Astrocyte (in vitro differentiated cells and primary cell): ENCODE data around the gene ATP6V1B1. TPM values are rescaled to one million over a fixed set of nuclear protein-coding genes. Genes with fewer than 3 reads are reported as not detected.

Source experiments
- DNase-seq: peaks from one replicate; pipeline ENCODE4 v3.0.0-alpha.2; 2010; ENCODE audit warnings: low read depth
- FAIRE-seq: peaks from 2 replicates; lab custom pipeline; 2011; peaks lifted over from hg19 to GRCh38; lab: Jason Lieb, UNC
- H2AFZ ChIP-seq: 2 replicates; pipeline ENCODE4 v1.6.0; 2012; ENCODE audit warnings: low read depth, low read length, inconsistent platforms
- H3K27ac ChIP-seq: 2 replicates; pipeline ENCODE4 v1.5.1; 2011; ENCODE audit warnings: low read depth, low read length, inconsistent platforms
- H3K27me3 ChIP-seq: 2 replicates; pipeline ENCODE4 v1.6.0; 2011; ENCODE audit warnings: low read length, inconsistent platforms; ENCODE audit not compliant: insufficient read depth
- H3K36me3 ChIP-seq: 2 replicates; pipeline ENCODE4 v1.5.1; 2011; ENCODE audit warnings: low read length, inconsistent platforms; ENCODE audit not compliant: insufficient read depth
- H3K4me1 ChIP-seq: 2 replicates; pipeline ENCODE4 v1.5.1; 2011; ENCODE audit warnings: low read length, inconsistent platforms; ENCODE audit not compliant: insufficient read depth
- H3K4me2 ChIP-seq: 2 replicates; pipeline ENCODE4 v1.6.0; 2012; ENCODE audit warnings: low read length, inconsistent platforms
- H3K4me3 ChIP-seq: 2 replicates; pipeline ENCODE4 v1.5.1; 2011; ENCODE audit warnings: low read depth, mild to moderate bottlenecking, low read length, inconsistent platforms; ENCODE audit not compliant: insufficient read depth
- H3K79me2 ChIP-seq: 2 replicates; pipeline ENCODE4 v1.6.0; 2012; ENCODE audit warnings: mild to moderate bottlenecking, low read length, inconsistent platforms; ENCODE audit not compliant: insufficient read depth
- H3K9ac ChIP-seq: 2 replicates; pipeline ENCODE4 v1.6.0; 2012; ENCODE audit warnings: mild to moderate bottlenecking, low read length, inconsistent platforms
- H3K9me3 ChIP-seq: 2 replicates; pipeline ENCODE4 v1.5.1; 2012; ENCODE audit warnings: low read depth, mild to moderate bottlenecking, low read length, inconsistent platforms; ENCODE audit not compliant: insufficient read depth
- H4K20me1 ChIP-seq: 2 replicates; pipeline ENCODE4 v1.6.0; 2012; ENCODE audit warnings: low read length, inconsistent platforms; ENCODE audit not compliant: insufficient read depth
- H3K27ac Mint-ChIP-seq: one replicate; pipeline ENCODE4 v1.8.0; 2021; ENCODE audit warnings: mild to moderate bottlenecking, mixed read lengths; ENCODE audit not compliant: unreplicated experiment
- H3K27me3 Mint-ChIP-seq: one replicate; pipeline ENCODE4 v1.8.0; 2021; ENCODE audit warnings: low read depth, mixed read lengths; ENCODE audit not compliant: unreplicated experiment
- H3K36me3 Mint-ChIP-seq: one replicate; pipeline ENCODE4 v1.8.0; 2021; ENCODE audit warnings: low read depth, mixed read lengths; ENCODE audit not compliant: unreplicated experiment
- H3K4me1 Mint-ChIP-seq: one replicate; pipeline ENCODE4 v1.8.0; 2021; ENCODE audit warnings: low read depth, mixed read lengths; ENCODE audit not compliant: unreplicated experiment
- H3K4me3 Mint-ChIP-seq: one replicate; pipeline ENCODE4 v1.8.0; 2021; ENCODE audit warnings: mild to moderate bottlenecking, moderate library complexity, mixed read lengths; ENCODE audit not compliant: unreplicated experiment
- H3K9me3 Mint-ChIP-seq: one replicate; pipeline ENCODE4 v1.8.0; 2021; ENCODE audit warnings: mild to moderate bottlenecking, mixed read lengths; ENCODE audit not compliant: unreplicated experiment
- EZH2 ChIP-seq: IDR thresholded peaks from 2 replicates; pipeline ENCODE4 v1.6.1; 2012; ENCODE audit warnings: mild to moderate bottlenecking, low read length, inconsistent platforms; ENCODE audit not compliant: insufficient read depth
- total RNA-seq: library from RNA; stranded (reverse); gene quantifications from 2 replicates; pipeline ENCODE4 v1.2.1, GENCODE V29; 2021
- TF ChIP-seq, protein P1 (sequence below): IDR thresholded peaks from 2 replicates; pipeline ENCODE4 v1.5.1; 2011; ENCODE audit warnings: low read depth, mild to moderate bottlenecking, inconsistent platforms, low read length, moderate library complexity; ENCODE audit not compliant: insufficient read depth

Gene ATP6V1B1
- total RNA-seq, 1 donor from 2014 or later: not detected

DNA sequence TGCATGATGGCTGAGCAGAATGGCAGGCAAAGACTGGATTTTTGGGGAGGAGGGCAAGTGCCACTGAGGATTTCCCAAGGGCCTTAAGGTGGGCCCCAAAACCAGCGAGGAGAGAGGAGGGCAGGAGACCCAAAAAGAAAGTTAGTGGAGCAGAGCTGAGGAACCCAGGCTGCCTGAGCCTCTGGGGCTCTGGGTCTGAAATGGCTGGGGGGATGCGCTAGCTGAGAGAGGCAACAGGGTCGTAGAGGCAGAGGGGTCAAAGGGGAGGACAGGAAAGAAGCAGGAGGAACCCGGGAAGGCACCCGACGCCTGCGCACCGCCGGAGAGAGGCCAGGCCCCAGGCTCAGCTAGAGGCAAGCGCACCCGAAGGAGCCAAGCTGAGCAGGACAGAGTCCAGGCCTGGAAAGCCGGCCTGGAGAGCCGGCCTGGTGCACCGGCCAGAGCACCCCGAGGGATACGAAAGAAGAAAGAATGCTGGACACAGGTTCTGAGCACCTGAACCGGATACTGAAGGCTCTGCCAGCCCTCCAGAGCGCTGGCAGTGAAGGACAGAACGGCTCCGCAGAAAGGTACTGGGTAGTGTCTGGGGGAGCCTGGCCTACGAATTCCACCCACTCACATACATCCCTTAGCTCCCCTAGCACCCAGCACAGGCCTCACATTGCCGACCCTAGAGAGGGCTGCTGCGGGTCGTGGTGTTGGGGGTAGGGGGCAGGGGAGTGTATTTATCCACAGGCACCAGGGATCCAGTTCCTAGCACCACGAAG is 39.5 kb upstream of the ATP6V1B1 start:
- Histone ChIP-seq H3K27ac (no peak overlapping the region), H3K36me3 (no peaks in the 10 kb centered on the region), H3K79me2 (no peaks in the 10 kb centered on the region), H3K4me1 (peaks cover 3% of the 10 kb centered on the region), H3K27me3 (peaks cover 85% of the 10 kb centered on the region), H4K20me1 (peaks cover 10% of the 10 kb centered on the region), H3K4me3 (no peak overlapping the region), H3K9me3 (no peaks in the 10 kb centered on the region), H2AFZ (no peak overlapping the region), H3K4me2 (no peak overlapping the region), H3K9ac (no peak overlapping the region)
- Mint-ChIP-seq H3K36me3 (no peaks in the 10 kb centered on the region), H3K4me3 (no peak overlapping the region), H3K9me3 (peaks cover 8% of the 10 kb centered on the region), H3K27ac (no peak overlapping the region), H3K4me1 (no peaks in the 10 kb centered on the region), H3K27me3 (peaks cover 88% of the 10 kb centered on the region)
- DNase-seq: no peak
- TF ChIP-seq EZH2: peak; percentile 55
- TF ChIP-seq, protein P1, sequence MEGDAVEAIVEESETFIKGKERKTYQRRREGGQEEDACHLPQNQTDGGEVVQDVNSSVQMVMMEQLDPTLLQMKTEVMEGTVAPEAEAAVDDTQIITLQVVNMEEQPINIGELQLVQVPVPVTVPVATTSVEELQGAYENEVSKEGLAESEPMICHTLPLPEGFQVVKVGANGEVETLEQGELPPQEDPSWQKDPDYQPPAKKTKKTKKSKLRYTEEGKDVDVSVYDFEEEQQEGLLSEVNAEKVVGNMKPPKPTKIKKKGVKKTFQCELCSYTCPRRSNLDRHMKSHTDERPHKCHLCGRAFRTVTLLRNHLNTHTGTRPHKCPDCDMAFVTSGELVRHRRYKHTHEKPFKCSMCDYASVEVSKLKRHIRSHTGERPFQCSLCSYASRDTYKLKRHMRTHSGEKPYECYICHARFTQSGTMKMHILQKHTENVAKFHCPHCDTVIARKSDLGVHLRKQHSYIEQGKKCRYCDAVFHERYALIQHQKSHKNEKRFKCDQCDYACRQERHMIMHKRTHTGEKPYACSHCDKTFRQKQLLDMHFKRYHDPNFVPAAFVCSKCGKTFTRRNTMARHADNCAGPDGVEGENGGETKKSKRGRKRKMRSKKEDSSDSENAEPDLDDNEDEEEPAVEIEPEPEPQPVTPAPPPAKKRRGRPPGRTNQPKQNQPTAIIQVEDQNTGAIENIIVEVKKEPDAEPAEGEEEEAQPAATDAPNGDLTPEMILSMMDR: no peak
- no peak for FAIRE-seq

DNA sequence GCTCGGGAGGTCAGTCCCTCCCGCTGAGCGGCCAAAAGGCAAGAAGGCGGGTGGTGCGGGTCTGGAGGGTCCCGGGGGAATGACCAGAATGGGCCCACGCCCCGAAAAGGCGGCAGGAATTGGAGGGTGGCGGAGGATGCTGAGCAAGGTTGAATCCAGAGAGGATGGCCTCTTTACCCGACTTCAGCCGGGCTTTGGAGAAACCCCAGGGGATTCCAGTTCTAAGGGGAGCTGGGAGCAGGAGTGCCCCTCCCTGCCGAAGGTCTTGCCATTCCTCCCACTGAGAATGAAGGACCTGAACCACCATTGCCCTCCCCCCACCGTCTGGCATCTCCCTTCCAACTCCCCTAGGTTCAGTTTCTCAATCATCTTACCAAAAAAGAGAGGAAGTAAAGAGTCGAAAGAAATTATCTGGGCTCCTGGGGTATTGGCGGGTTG is 38.9 kb upstream of the ATP6V1B1 start:
- no peak for DNase-seq
- Histone ChIP-seq H3K4me2 (no peak overlapping the region), H2AFZ (no peak overlapping the region), H3K79me2 (no peaks in the 10 kb centered on the region), H3K27ac (no peak overlapping the region), H3K9ac (no peak overlapping the region), H3K9me3 (no peaks in the 10 kb centered on the region), H4K20me1 (peaks cover 10% of the 10 kb centered on the region), H3K36me3 (no peaks in the 10 kb centered on the region), H3K4me3 (no peak overlapping the region), H3K27me3 (peaks cover 79% of the 10 kb centered on the region), H3K4me1 (peaks cover 9% of the 10 kb centered on the region)
- H3K4me1 Mint-ChIP-seq: no peaks in the 10 kb centered on the region
- TF ChIP-seq, protein P1: no peak
- no peak for TF ChIP-seq EZH2
- H3K27me3 Mint-ChIP-seq: peaks cover 84% of the 10 kb centered on the region
- H3K36me3 Mint-ChIP-seq: no peaks in the 10 kb centered on the region
- peaks cover 8% of the 10 kb centered on the region for H3K9me3 Mint-ChIP-seq
- no peak for FAIRE-seq
- H3K4me3 Mint-ChIP-seq: no peak overlapping the region
- H3K27ac Mint-ChIP-seq: no peak overlapping the region
